HG03064 (cell line): Measurements from ENCODE around the gene UBE2L3.
A peak's percentile ranks its signal among the peaks of the same experiment; 100 is the strongest.
"Not testable (repeated sequence)": the region's sequence is repeated elsewhere in the genome, so short reads cannot be mapped to it uniquely, and the experiment has no call there.

Source experiments
- ATAC-seq: cut with Tn5 transposase; IDR thresholded peaks from one replicate; pipeline ENCODE4 v1.9.1; 2021; ENCODE audit warnings: low read depth; ENCODE audit not compliant: unreplicated experiment

UBE2L3 gene

DNA sequence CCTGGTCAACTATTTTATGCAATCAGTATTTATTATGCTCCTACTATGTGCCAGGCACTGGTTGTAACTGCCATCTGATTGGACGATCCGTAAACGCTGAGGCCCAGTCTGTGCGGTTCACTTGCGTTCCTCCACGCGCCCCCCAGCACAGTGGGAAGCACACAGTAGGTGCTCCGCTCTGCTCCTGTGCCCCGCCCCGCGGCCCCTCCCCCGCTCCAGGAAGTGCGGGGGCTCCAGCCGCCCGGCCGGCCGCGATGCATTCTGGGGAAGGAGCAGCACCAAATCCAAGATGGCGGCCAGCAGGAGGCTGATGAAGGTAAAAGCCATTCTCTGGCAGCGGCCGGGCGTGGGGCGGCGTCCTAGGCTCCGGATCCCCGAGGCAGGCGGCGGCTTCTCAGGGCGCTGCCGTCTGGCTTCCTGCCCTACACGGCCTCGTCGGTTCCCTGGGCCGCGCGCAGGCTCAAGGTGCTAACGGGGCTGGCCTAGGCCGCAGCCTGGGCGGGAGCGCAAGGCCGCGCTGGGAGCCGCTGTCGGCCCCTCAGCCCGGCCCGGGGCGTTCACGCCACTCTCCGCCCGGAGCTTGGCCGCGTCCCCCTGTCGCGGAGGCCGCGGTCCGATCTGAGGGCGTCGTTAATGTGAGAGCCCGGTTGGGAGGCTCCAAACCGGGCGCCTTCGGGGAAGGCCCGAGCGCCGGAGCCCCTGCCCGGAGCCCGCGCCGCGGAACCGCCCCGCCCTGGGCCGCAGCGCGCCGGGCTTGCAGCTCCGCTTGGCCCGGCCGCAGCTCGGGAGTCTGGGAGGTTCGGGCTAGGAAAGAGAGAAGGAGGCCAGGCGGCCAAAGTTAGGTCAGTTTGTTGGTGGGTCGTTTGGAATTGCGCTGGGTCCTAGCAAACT is at the start of gene UBE2L3:
TSS of gene UBE2L3 (plus strand) at position 259 of the 891 bp plus-strand sequence. CDS start at position 290, 31 bp downstream.
- ATAC-seq, result no peak

DNA sequence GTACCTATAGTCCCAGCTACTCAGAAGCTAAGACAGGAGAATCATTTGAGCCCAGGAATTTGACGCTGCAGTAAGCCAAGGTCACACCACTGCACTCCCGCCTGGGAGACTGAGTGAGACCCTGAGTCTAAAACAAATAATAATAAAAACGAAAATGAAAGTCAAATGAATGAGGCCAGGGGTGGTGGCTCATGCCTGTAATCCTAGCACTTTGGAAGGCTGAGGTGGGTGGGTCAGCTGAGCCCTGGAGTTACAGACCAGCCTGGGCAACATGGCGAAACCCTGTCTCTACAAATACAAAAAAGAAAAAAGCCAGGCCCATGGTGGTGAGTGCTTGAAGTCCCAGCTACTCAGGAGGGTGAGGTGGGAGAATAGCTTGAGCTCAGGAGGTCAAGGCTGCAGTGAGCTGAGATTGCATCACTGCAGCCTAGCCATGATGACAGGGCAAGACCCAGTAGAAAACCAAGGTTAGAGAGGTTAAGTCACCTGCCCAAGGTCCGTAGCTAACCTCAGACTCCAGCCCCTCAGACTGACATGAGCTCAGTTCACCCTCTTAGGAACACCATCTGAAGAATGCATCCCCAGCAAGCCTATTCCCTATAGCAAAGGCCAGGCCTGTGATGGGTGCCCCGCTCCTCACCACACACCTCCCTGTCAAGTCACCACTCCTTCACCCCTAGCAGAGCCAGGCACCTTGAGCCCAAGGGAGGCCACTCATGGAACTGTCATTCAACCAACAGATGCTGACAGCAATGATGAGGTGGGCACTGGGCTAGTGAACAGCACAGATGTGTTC is 40.6 kb upstream of the UBE2L3 start:
- not testable (repeated sequence) for ATAC-seq

DNA sequence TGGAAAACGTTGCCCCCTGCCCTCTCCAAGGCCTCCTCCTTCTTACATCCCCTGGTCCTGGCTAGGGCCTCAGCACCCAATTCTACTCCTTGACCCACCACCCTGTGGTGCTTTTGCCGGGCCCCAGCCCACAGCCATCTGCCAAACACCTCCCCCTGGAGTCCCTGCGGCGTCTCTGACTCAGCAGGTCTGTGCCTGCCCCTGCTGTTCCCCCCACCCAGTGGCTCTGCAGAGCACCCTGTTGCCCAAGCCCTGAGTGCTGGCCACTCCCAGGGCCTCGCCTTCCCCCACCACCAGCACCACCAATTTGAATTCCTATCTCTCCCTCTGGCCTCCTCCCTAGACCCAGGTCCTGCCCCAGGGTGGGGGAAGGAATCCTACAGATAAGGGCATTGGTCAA is 36.0 kb upstream of the UBE2L3 start:
- not testable (repeated sequence) for ATAC-seq

DNA sequence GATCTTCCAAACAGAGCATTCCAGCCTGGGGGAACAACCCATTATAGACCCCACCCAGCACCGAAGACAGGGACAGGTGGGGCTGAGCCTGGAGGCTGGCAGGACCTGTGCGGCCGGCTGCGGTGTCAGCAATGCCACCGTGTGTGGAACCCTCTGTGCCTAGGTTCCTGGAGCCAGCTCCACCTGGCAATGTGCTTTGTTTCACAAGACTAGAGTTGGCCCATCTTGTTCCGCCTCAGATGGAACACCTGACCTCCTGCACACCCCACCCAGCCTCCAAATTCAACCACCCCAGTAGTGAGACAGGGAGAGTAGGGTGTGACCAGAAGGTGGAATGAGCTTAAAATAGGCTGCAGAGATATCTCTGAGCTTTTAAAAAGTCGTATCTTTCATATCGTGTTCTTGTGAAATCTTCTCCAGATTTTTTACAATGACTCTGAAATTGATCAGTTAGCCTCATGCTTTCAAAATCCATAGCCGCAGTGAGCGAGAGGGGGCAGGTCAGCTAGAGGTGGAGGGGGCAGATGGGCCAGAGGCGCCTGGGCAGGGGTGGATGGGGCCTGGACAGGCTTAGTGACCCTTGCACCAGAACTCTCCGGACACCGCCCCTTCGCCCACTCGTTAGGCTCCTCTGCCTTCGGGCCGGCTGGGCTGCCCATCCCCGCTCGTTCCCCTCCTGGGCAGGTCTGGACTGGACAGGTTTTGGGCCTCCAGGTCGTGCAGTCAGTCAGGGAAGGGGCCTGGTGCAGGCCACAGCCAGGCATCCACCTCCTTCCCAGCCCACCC is 34.5 kb upstream of the UBE2L3 start:
- ATAC-seq, result not testable (repeated sequence)

DNA sequence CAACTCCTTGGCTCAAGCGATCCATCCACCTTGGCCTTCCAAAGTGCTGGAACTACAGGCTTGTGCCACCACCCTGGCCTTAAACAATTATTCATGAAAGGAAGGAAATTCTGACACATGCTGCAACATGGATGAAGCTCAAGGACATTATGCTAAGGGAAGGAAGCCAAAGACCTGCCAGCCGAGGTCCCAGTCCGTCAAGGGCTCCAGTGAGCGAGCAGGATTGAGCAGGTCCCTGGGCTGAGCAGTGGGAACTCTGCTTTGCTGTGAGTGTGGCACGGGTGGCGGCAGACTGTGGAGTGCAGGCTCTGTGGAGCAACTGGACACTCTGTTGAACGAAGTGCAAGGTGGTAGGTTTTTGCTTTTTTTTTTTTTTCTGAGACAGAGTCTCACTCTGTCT is 27.7 kb upstream of the UBE2L3 start:
- ATAC-seq, result not testable (repeated sequence)

DNA sequence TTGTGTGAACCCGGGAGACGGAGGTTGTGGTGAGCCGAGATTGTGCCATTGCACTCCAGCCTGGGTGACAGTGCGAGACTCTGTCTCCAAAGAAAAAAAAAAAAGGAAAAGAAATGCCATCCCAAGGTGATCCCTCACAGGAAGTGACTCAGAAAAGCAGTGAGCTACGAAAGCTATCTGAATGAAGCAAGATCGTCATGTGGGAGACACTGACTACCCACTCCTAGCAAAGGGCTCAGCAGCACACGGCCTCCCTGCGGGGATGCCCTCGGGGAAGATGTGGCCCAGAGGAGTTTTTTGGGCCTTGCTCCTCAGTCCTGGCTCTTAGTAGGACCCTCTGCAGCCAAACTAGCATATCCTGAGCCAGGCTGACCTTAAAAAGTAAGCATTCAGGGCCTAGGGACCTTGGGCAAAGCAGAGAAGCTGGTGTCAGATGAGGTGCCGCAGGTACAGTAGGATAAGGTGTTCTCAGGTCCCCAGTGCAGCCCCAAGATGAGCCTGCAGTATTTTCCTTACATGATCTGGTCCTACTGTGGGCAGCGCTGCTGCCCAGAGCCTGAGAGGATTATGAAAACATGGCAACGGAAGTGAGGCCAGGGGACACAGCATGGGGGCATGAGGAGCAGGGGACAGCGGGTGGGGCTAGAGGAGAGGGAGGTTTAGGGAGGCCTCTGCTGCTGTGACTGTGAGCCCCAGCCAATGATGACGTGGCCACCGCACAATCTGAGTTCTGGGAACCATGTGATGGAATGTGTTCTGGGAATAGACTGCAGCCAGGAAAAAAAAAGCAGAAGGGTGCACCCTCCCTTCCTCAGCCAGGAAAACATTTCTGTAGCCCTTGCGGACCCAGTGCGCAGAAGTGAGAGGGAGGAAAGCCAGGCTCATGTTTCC is 22.8 kb upstream of the UBE2L3 start:
- not testable (repeated sequence) for ATAC-seq

DNA sequence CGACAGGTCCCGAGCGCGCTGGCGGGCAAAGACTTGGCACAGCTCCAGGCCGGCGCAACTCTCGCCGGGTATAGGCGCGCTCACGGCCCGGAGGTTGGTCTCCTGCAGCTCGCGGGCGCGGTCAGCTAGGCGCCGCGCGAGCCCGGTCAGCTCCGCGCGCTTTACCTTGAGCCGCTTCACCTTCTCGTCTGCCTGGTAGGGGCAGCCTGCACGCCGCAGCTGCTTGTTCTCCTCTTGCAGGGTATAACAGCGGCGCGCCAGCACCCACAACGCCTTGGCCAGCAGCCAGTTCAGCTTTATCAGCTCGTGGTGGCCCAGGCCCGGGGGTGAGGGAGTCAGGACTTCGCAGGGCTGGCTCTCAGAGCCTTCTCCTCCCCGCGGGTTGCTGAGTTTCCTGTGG is 18.0 kb upstream of the UBE2L3 start:
- not testable (repeated sequence) for ATAC-seq

DNA sequence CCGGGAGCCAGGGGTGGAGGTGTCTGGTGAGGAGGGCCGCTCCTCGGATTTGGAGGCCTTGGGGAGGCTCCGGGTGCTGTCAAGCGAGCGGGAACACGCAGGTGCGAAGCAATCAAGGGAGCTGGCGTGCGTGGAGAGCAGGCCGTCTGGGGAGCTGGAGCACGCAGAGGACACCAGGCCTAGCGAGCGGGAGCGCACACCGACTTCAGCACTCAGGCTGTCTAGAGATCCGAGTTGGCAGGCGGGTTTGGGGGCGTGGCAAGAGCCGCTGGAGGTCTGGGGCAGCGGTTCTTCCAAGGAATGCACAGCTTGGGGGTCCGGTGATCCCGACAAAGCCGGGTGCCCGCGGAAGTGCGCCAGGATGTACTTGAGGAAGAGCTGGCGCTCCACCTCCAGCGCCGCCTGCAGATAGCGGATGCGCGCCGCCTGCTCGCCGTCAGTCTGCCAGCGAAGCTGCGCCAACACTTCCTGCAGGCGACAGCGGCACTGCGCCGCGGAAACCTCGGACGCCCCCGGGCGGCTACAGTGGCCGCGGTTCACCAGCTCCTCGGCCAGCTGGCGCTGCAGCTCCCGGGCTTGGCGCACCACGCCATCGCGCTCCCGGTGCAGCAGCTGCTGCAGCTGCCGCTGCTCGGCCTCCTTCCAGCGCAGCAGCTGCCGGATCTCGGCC is 17.4 kb upstream of the UBE2L3 start:
- ATAC-seq, result peak; percentile 59

DNA sequence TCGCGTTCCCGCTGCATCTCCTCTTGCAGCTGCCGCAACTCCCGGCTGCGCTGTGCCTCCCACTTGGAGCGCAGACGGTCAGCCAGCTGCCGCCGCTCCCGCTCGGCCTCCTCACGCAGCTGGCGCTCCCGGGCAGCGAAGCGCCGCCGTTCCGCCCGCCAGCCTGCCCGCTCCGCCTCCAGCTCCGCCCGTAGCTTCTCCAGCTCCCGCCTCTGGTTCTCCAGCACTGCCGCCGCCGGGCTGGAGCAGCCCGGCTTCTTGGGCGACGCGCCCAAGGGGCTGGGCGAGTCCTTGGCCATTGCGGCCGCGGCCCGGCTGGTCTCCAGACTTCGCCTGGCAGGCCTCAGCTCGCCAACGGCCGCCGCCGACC is 16.9 kb upstream of the UBE2L3 start:
- peak; percentile 19 for ATAC-seq

DNA sequence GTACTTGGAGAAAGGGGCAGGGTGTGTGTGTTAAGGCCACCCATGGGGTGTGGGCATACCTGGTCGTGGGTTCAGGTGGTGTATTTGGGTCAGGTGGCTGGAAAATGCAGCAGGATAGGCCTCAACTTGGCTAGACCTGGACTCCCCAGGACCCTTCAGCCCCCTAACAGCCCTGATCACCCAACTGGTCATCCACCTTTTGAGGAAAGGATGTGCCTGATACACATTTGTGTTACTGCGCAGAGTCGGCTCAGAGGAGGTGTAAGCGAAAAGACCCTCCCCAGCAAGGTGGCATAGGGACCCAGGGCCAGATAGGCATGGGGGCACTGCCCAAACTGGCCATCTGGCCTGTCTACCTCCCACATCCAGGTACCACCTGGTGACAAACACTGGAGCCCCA is 16.2 kb upstream of the UBE2L3 start, which contains the start of gene RIMBP3C:
TSS of gene RIMBP3C (minus strand) at position 101 of the 400 bp plus-strand sequence. CDS start 485 bp downstream, outside the sequence.
- ATAC-seq, result not testable (repeated sequence)

DNA sequence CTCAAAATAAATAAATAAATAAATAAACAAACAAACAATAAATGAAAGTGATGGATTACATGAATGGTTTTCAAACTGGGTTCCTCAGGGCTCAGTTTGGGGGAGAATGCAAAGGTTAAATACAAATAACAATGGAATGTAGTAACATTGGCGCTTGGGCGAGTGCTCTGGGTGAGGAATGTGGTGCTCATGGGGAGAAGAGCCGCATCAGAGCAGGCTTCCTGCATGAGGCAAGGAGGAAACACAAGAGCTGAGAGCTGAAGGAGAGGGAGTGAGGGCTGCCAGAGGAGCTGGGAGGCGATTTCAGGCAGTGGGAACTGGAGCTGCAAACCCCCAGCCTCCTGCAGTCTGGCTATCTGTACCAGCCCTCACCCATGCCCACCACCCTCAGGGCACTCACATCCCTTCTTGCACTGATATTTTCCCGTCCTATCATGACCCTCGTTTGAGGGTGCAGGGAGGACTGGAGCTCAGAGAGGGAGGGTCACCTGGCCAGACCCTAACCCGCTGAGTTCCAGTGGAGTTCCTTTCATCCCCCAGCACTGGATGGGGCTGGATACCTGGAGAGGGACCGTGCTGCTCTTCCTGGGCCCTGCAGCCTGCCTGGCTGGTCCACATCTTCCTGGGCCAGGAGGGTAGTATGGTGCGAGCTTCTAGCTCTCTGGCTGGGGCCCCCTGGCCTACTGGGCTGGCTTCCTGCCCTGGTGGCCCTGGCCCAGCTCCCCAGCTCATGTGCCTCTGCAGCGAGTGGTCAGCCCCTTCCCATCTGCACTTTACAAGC is 8.0 kb upstream of the UBE2L3 start:
- ATAC-seq, result not testable (repeated sequence)

DNA sequence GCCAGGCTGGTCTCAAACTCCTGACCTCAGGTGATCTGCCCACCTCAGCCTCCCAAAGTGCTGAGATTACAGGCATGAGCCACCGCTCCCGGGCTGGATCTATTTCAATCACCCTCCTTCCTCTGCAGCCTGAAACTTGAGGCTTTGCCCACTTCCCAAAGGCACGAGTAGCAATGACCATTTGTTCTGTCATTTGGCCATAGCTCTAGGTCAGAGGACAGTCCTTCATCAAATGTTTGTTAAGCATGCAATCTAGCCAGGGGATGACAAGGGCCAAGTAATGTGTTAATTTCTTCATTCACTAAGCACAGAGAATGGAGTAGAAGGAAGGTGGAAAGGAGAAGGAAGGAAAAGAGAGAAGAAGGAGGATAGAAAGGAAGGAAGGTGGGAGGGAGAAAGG is 6.9 kb upstream of the UBE2L3 start:
- not testable (repeated sequence) for ATAC-seq

DNA sequence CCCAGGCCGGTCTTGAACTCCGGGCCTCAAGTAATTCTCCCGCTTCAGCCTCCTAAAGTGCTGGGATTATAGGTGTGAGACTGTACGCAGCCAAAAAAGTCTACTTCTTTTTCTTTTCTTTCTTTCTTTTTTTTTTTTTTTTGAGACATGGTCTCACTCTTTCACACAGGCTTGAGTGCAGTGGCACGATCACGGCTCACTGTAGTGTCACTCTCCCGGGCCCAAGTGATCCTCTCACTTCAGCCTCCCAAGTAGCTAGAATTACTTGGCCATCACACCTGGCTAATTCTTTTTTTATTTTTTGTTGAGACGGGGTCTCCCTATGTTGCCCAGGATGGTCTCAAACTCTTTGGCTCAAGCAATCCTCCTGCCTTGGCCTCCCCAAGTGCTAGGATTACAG is 3.6 kb upstream of the UBE2L3 start:
- ATAC-seq, result no peak

DNA sequence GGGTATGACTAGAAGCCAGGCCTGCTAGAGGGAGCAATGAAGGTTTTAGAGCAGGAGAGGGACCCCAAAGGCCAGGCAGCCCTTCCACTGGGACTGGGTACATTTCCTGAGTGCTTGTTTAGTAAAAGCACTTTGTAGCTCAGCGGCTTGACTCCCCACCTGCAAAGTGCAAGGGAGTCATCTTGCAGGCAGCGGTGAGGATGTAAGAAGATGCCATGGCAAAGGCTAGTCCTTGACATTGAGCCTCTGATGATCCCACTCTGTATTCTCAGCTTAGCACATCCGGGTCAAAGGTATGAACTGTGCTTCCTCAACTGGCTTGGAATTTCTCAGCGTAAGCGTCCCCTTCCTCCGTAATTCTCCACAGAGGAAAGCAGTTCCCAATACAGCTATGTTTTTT is 3.1 kb upstream of the UBE2L3 start:
- ATAC-seq, result no peak

DNA sequence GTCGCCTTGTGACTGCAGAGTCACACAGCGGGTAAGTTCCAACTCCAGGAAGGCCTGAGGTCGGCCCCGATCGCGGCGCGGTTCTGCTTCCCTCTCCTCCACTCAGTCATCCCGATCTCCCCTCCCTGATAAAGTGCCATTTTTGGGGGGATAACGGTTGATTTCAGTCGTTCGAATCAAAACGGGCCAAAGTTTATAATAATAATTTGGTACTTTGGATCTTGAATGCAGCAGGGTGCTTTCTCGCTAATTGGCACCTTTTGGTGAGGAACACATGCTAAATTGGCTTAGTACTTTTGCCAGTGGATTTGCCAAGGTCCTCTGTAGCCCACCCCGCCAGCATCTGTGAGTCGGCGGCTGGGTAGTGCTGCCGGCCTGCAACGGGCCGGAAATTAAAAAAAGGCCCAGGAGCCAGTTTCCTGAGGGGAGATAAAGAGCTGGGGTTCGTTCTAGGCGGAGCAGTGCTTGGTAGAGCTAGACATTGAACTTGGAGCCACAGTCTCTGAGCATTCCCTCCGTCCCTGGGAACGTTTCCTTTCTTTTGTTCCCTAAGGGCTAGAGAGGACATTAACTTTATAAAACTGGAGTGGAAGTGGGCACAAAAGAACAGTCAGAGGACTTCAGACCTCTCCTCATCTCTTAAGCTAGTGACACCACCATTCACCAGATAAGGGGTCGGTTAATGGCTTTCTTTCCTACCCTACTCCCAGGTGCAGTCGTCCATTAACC is 997 bp downstream of the UBE2L3 start:
- no peak for ATAC-seq

DNA sequence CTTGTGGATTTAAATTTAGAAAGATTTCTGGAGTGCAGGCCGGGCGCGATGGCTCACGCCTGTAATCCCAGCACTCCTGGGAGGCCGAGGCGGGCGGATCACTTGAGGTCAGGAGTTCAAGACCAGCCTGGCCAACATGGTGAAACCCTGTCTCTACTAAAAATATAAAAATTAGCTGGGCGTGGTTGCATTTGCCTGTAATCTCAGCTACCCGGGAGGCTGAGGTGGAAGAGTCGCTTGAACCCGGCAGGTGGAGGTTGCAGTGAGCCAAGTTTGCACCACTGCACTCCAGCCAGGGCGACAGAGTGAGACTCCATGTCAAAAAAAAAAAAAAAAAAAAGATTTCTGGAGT is 1.5 kb downstream of the UBE2L3 start:
- ATAC-seq, result not testable (repeated sequence)

DNA sequence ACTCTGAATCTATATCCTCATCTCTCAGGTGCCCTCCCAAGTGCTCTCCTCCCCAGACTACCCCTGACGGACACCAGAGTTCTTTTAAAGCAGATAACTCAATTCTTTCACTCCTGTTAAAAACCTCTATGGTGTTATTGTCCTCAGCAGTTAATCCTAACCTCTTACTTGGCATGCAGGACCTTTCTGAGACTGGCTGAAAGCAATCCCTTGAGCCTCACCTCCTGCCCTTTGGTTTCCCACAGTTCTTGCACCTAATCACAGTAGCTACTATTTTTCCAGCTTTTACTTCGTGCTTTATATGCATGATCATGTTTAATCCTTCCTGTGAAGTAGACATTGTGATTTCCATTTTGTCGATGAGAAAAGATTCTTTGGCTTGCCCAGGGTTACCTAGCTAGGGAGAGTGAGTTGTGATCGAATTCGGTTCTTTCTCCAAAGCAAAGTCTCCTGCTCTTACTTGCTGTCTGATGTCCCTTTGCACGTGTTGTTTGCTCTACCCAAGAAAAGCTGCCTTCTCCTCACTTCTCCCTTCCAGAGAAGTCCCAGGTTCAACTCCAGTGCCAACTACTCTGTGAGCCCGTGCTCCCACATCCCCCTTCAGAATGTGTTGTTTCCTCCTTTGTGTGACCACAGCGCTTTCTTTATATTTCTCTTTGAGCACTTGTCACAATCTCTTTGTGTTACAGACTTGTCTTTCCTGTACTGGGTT is 2.1 kb downstream of the UBE2L3 start:
- ATAC-seq, result no peak
